ENCODE data around the gene EGLN3. TPM values are rescaled to one million over a fixed set of nuclear protein-coding genes. Genes with fewer than 3 reads are reported as not detected.

EGLN3 gene
- total RNA-seq, 2 donors from 2014 or later, result 10.8 to 11.4 TPM

DNA sequence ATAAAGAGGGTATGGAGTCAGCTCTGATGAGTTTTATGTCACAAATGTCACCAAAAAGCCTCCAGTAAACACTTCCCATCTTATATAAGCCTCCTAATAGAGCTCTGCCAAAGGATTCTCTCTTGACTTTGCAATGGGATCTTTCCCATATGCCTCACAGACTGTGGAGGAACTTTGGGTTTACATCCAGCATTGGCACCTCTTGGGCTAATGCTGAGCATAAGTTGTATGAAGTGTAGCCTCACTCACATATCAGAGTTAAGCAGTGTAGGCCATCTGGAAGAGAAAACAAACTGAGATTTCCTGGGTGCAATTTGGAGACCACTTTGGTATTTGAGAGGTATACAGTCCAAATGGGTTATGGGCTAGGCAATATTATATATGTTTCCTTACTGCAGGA lies 24.9 kb downstream of the EGLN3 start:
- H3K36me3 ChIP-seq, result no peaks in the 10 kb centered on the region
- H3K27ac ChIP-seq, result no peak overlapping the region
- TF ChIP-seq CTCF (IDR thresholded peaks at IDR 0.05), result no peak
- H3K9me3 ChIP-seq, result no peaks in the 10 kb centered on the region
- H3K4me3 ChIP-seq, result no peak overlapping the region
- H3K27me3 ChIP-seq (replicated peaks; ENCODE audit: insufficient read depth), result no peaks in the 10 kb centered on the region
- no peak for DNase-seq (ENCODE audit: low spot score)
- peaks cover 0 to 9% of the 10 kb centered on the region in 2 donors for H3K4me1 ChIP-seq (ENCODE audit: control insufficient read depth in 1 of 2, low read depth in 2 of 2)
- ATAC-seq (ENCODE audit: insufficient number of reproducible peaks, low FRiP score, low read depth), result no peak

DNA sequence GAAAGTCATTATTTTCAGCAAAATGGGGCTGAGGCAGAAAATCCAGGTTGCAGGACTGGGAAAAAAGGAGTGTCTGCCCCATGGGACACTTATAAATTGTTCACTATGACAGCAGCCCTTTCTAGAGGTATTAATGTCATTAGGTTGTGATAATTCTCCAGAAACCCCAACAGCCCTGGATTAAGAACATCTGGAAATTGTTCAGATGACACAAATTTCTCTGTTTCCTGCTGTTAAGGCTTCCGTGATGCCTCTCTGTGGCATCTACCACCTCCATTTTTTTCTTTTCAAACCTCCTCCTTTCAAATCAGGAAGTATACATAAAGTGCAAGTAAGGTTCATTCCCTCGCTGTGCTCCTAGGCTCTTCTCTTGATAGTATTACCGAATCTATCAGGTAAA lies 25.6 kb downstream of the EGLN3 start:
- Histone ChIP-seq H3K9me3 (no peaks in the 10 kb centered on the region), H3K4me1 (ENCODE audit: control insufficient read depth in 1 of 2, low read depth in 2 of 2) (peaks cover 0 to 9% of the 10 kb centered on the region in 2 donors), H3K27me3 (replicated peaks; ENCODE audit: insufficient read depth) (no peaks in the 10 kb centered on the region), H3K27ac (peak overlapping the region in 1 of 2 donors; percentile 42), H3K36me3 (no peaks in the 10 kb centered on the region), H3K4me3 (no peak overlapping the region)
- DNase-seq (ENCODE audit: low spot score) (no peak), ATAC-seq (ENCODE audit: insufficient number of reproducible peaks, low FRiP score, low read depth) (no peak)
- TF ChIP-seq CTCF (IDR thresholded peaks at IDR 0.05), result no peak

DNA sequence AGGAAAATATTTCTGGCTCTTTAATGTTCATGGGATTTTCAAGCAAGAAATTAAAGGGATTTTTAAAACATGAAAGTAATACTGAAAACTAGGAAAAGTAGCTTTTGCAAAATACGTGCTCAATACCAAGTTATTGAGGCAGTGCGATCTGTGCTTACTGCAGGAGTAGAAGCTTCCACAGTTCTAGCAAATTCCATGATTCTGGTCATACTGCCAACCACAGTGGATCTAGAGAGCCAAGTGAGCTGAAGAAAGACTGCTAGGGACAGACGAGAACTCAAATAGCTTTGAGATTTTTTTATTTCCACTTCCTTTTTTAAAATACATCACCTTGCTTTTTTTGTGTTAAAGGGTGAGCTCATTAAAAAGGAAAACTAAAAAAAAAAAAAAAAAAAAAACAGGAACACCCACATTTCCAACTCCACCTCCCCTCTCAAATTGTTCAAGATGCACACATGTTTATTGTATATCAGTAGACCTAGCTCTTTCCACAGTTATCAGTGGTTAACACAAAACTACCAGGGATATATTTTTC lies 26.2 kb downstream of the EGLN3 start:
- DNase-seq (ENCODE audit: low spot score) (no peak), ATAC-seq (ENCODE audit: insufficient number of reproducible peaks, low FRiP score, low read depth) (no peak)
- Histone ChIP-seq H3K36me3 (no peaks in the 10 kb centered on the region), H3K4me3 (no peak overlapping the region), H3K4me1 (ENCODE audit: control insufficient read depth in 1 of 2, low read depth in 2 of 2) (peaks cover 0 to 9% of the 10 kb centered on the region in 2 donors), H3K27ac (peak overlapping the region in 1 of 2 donors; percentile 42), H3K27me3 (replicated peaks; ENCODE audit: insufficient read depth) (no peaks in the 10 kb centered on the region), H3K9me3 (no peaks in the 10 kb centered on the region)
- no peak for TF ChIP-seq CTCF (IDR thresholded peaks at IDR 0.05)

GRCh38 chr14:33922125-33922524 lies 28.7 kb downstream of the EGLN3 start:
- H3K4me3 ChIP-seq, result no peak overlapping the region
- H3K4me1 ChIP-seq (ENCODE audit: control insufficient read depth in 1 of 2, low read depth in 2 of 2), result peaks cover 0 to 17% of the 10 kb centered on the region in 2 donors
- no peaks in the 10 kb centered on the region for H3K27me3 ChIP-seq (replicated peaks; ENCODE audit: insufficient read depth)
- peak overlapping the region in 1 of 2 donors; percentile 46 for H3K27ac ChIP-seq
- H3K9me3 ChIP-seq, result no peaks in the 10 kb centered on the region
- TF ChIP-seq CTCF (IDR thresholded peaks at IDR 0.05), result no peak
- ATAC-seq (ENCODE audit: insufficient number of reproducible peaks, low FRiP score, low read depth) (peak; percentile 13), DNase-seq (ENCODE audit: low spot score) (no peak)
- no peaks in the 10 kb centered on the region for H3K36me3 ChIP-seq

GRCh38 chr14:33918256-33918655 lies 32.6 kb downstream of the EGLN3 start:
- H3K4me3 ChIP-seq, result no peak overlapping the region
- DNase-seq (ENCODE audit: low spot score) (no peak), ATAC-seq (ENCODE audit: insufficient number of reproducible peaks, low FRiP score, low read depth) (no peak)
- H3K36me3 ChIP-seq, result no peaks in the 10 kb centered on the region
- H3K27me3 ChIP-seq (replicated peaks; ENCODE audit: insufficient read depth), result no peaks in the 10 kb centered on the region
- no peaks in the 10 kb centered on the region for H3K9me3 ChIP-seq
- peaks cover 3 to 43% of the 10 kb centered on the region in 2 donors for H3K4me1 ChIP-seq (ENCODE audit: control insufficient read depth in 1 of 2, low read depth in 2 of 2)
- peak overlapping the region; percentile 18 to 40 for H3K27ac ChIP-seq
- no peak for TF ChIP-seq CTCF (IDR thresholded peaks at IDR 0.05)
